Forelimb muscle (tissue), 1 donor: ENCODE measurements around the gene AMZ2. TPM values are rescaled to one million over a fixed set of nuclear protein-coding genes. Genes with fewer than 3 reads are reported as not detected.
"Not testable (repeated sequence)": the region's sequence is repeated elsewhere in the genome, so short reads cannot be mapped to it uniquely, and the experiment has no call there.

Experiments used
- DNase-seq: peaks from one replicate; pipeline ENCODE4 v3.0.0-alpha.2; 2013; ENCODE audit warnings: low read depth
- polyA plus RNA-seq: library from polyadenylated mRNA; unstranded; fragments of 120-200 nt; gene quantifications from one replicate; pipeline ENCODE4 v1.2.1, GENCODE V29; 2013; ENCODE audit not compliant: insufficient read length

The AMZ2 gene
- 63.5 TPM for polyA plus RNA-seq

- DNase-seq = peak; percentile 74
Observed at GRCh38 chr17:68247445-68248198, at the start of gene AMZ2. AMZ2 (plus strand) TSS chr17:68248043; CDS start chr17:68250188, 2,145 bp downstream.

- DNase-seq = no peak
Observed at GRCh38 chr17:68198931-68199836, 48.7 kb upstream of the AMZ2 start.

- no peak for DNase-seq
Observed at GRCh38 chr17:68199837-68200688, 47.8 kb upstream of the AMZ2 start.

- DNase-seq = no peak
Observed at GRCh38 chr17:68200689-68201417, 47.0 kb upstream of the AMZ2 start.

- not testable (repeated sequence) for DNase-seq
Observed at GRCh38 chr17:68201418-68201771, 46.4 kb upstream of the AMZ2 start.

GRCh38 chr17:68202321-68202720 is 45.5 kb upstream of the AMZ2 start:
- DNase-seq = not testable (repeated sequence)

- DNase-seq = no peak
Observed at GRCh38 chr17:68204736-68205135, 43.1 kb upstream of the AMZ2 start.

- DNase-seq = peak; percentile 76
Observed at GRCh38 chr17:68205251-68205807, 42.5 kb upstream of the AMZ2 start.

GRCh38 chr17:68205808-68206720 is 41.8 kb upstream of the AMZ2 start:
- no peak for DNase-seq

GRCh38 chr17:68207651-68208253 is 40.1 kb upstream of the AMZ2 start:
- DNase-seq = no peak

- not testable (repeated sequence) for DNase-seq
Observed at GRCh38 chr17:68208651-68209050, 39.2 kb upstream of the AMZ2 start.

GRCh38 chr17:68209191-68209900 is 38.5 kb upstream of the AMZ2 start:
- not testable (repeated sequence) for DNase-seq

- DNase-seq = no peak
Observed at GRCh38 chr17:68210570-68211315, 37.1 kb upstream of the AMZ2 start.

- DNase-seq = not testable (repeated sequence)
Observed at GRCh38 chr17:68213428-68214411, 34.1 kb upstream of the AMZ2 start.

- DNase-seq = not testable (repeated sequence)
Observed at GRCh38 chr17:68215453-68215852, 32.4 kb upstream of the AMZ2 start.

GRCh38 chr17:68219429-68219828 is 28.4 kb upstream of the AMZ2 start:
- DNase-seq = not testable (repeated sequence)

GRCh38 chr17:68220186-68220585 is 27.7 kb upstream of the AMZ2 start:
- not testable (repeated sequence) for DNase-seq
